ENCODE measurements around the gene TDRD9. TPM values are rescaled to one million over a fixed set of nuclear protein-coding genes. Genes with fewer than 3 reads are reported as not detected.

The TDRD9 gene
- total RNA-seq, 1 donor from 2014 or later: 0.96 TPM

- no peak for DNase-seq (ENCODE audit: low spot score)
Measured at GRCh38 chr14:103890821-103891666, 37.2 kb upstream of the TDRD9 start.

- no peak for DNase-seq (ENCODE audit: low spot score)
Measured at GRCh38 chr14:103891667-103892215, 36.5 kb upstream of the TDRD9 start.

- no peak for DNase-seq (ENCODE audit: low spot score)
Measured at GRCh38 chr14:103892247-103892646, 36.0 kb upstream of the TDRD9 start.

GRCh38 chr14:103894034-103894722, 34.1 kb upstream of the TDRD9 start:
- DNase-seq (ENCODE audit: low spot score): no peak

- DNase-seq (ENCODE audit: low spot score): no peak
Measured at GRCh38 chr14:103894723-103895059, 33.6 kb upstream of the TDRD9 start.

GRCh38 chr14:103896578-103896977, 31.7 kb upstream of the TDRD9 start:
- no peak for DNase-seq (ENCODE audit: low spot score)

- DNase-seq (ENCODE audit: low spot score): no peak
Measured at GRCh38 chr14:103897075-103897947, 30.9 kb upstream of the TDRD9 start.

- DNase-seq (ENCODE audit: low spot score): no peak
Measured at GRCh38 chr14:103898204-103898603, 30.1 kb upstream of the TDRD9 start.

- no peak for DNase-seq (ENCODE audit: low spot score)
Measured at GRCh38 chr14:103898711-103899110, 29.5 kb upstream of the TDRD9 start.

- no peak for DNase-seq (ENCODE audit: low spot score)
Measured at GRCh38 chr14:103899316-103899715, 28.9 kb upstream of the TDRD9 start.

- no peak for DNase-seq (ENCODE audit: low spot score)
Measured at GRCh38 chr14:103899833-103900232, 28.4 kb upstream of the TDRD9 start.

- no peak for DNase-seq (ENCODE audit: low spot score)
Measured at GRCh38 chr14:103904493-103905107, 23.7 kb upstream of the TDRD9 start.

GRCh38 chr14:103905842-103906456, 22.3 kb upstream of the TDRD9 start:
- no peak for DNase-seq (ENCODE audit: low spot score)

GRCh38 chr14:103908580-103908979, 19.7 kb upstream of the TDRD9 start:
- no peak for DNase-seq (ENCODE audit: low spot score)

GRCh38 chr14:103909531-103910261, 18.6 kb upstream of the TDRD9 start:
- no peak for DNase-seq (ENCODE audit: low spot score)

- peak; percentile 88 for DNase-seq (ENCODE audit: low spot score)
Measured at GRCh38 chr14:103910262-103910935, 17.9 kb upstream of the TDRD9 start.

GRCh38 chr14:103910984-103911383, 17.3 kb upstream of the TDRD9 start:
- no peak for DNase-seq (ENCODE audit: low spot score)

GRCh38 chr14:103915616-103916015, 12.6 kb upstream of the TDRD9 start:
- DNase-seq (ENCODE audit: low spot score): no peak

GRCh38 chr14:103916636-103917262, 11.5 kb upstream of the TDRD9 start:
- DNase-seq (ENCODE audit: low spot score): no peak
